ENCODE data around the gene CPSF4L. TPM values are rescaled to one million over a fixed set of nuclear protein-coding genes. Genes with fewer than 3 reads are reported as not detected.

The CPSF4L gene
- total RNA-seq, 2 experiments from 2014 or later: not detected

DNA sequence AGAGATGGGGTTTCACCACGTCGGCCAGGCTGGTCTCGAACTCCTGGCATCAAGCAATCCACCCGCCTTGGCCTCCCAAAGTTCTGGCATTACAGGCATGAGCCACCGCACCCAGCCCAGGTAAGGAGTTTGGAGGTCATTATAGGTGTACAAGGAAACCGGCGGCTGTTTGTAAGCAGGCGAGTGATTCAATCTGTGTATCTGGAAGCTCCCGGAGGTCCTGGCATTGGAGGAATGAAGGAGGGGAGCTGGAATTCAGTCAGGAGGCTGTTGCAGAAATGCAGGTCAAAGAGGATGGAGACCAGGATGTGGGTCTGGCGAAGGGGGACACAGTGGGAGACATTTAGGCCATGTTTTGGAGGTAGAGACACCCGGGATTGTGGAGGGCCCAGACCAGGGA lies 31.4 kb upstream of the CPSF4L start:
- CTCF ChIA-PET (ENCODE audit: unreplicated experiment): no interaction called here
- Histone ChIP-seq H3K9me3 (ENCODE audit: low read length) (no peaks in the 10 kb centered on the region), H3K79me2 (ENCODE audit: insufficient read depth, low read depth, low read length) (no peaks in the 10 kb centered on the region), H3K4me1 (ENCODE audit: insufficient read depth, low read length, poor library complexity, severe bottlenecking) (no peaks in the 10 kb centered on the region), H2AFZ (ENCODE audit: low read length) (no peak overlapping the region), H3K9me2 (ENCODE audit: insufficient read depth, low read length) (no peaks in the 10 kb centered on the region), H3K36me3 (ENCODE audit: insufficient read depth, low read length) (no peaks in the 10 kb centered on the region), H3K4me3 (ENCODE audit: low read depth, low read length, poor library complexity, severe bottlenecking) (no peak overlapping the region), H4K20me1 (ENCODE audit: insufficient read depth, low read length) (no peaks in the 10 kb centered on the region), H3K4me2 (ENCODE audit: low read length) (no peak overlapping the region), H3K27ac (ENCODE audit: low read depth, low read length, poor library complexity, severe bottlenecking) (no peak overlapping the region)
- BruUV-seq (replicated peaks): no TSS peak
- intact Hi-C loops (cut with micrococcal nuclease; ENCODE audit: unreplicated experiment): no loop called here
- DNase-seq (ENCODE audit: low spot score): no peak
- TF ChIP-seq EZH2phosphoT487 (IDR thresholded peaks at IDR 0.05; ENCODE audit: borderline replicate concordance, low read depth, low read length): no peak
- TF ChIP-seq, protein P1, sequence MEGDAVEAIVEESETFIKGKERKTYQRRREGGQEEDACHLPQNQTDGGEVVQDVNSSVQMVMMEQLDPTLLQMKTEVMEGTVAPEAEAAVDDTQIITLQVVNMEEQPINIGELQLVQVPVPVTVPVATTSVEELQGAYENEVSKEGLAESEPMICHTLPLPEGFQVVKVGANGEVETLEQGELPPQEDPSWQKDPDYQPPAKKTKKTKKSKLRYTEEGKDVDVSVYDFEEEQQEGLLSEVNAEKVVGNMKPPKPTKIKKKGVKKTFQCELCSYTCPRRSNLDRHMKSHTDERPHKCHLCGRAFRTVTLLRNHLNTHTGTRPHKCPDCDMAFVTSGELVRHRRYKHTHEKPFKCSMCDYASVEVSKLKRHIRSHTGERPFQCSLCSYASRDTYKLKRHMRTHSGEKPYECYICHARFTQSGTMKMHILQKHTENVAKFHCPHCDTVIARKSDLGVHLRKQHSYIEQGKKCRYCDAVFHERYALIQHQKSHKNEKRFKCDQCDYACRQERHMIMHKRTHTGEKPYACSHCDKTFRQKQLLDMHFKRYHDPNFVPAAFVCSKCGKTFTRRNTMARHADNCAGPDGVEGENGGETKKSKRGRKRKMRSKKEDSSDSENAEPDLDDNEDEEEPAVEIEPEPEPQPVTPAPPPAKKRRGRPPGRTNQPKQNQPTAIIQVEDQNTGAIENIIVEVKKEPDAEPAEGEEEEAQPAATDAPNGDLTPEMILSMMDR (conservative IDR thresholded peaks at IDR 0.05; ENCODE audit: low read length): no peak
- POLR2A ChIA-PET: no interaction called here

DNA sequence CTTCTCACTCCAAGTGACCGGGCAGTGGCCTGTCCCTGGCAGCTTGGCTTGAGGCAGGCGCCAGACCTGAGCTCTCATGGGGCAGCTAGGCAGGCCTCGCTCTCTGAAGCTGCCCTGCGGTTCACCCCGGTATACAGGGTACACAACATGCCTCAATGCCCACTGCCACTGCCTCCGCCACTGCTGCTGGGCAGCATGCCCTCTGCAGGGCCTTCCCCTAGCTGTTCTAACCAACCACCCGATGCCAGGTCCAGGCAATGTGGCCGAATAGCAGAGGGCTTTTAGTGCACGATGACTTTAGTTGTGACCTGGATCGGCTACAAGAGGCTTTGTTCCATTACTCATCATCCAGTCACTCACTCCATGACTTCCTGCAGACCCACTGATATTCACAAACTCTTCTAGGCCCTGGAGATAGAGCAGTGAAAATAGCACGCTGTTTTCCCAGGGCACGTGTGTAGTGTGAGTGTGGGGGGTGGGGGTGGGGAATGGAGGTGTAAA lies 30.4 kb upstream of the CPSF4L start:
- Histone ChIP-seq H3K4me1 (ENCODE audit: insufficient read depth, low read length, poor library complexity, severe bottlenecking) (no peaks in the 10 kb centered on the region), H2AFZ (ENCODE audit: low read length) (no peak overlapping the region), H3K79me2 (ENCODE audit: insufficient read depth, low read depth, low read length) (no peaks in the 10 kb centered on the region), H4K20me1 (ENCODE audit: insufficient read depth, low read length) (no peaks in the 10 kb centered on the region), H3K4me2 (ENCODE audit: low read length) (no peak overlapping the region), H3K36me3 (ENCODE audit: insufficient read depth, low read length) (no peaks in the 10 kb centered on the region), H3K9me2 (ENCODE audit: insufficient read depth, low read length) (no peaks in the 10 kb centered on the region), H3K9me3 (ENCODE audit: low read length) (no peaks in the 10 kb centered on the region), H3K4me3 (ENCODE audit: low read depth, low read length, poor library complexity, severe bottlenecking) (no peak overlapping the region), H3K27ac (ENCODE audit: low read depth, low read length, poor library complexity, severe bottlenecking) (no peak overlapping the region)
- no TSS peak for BruUV-seq (replicated peaks)
- intact Hi-C loops (cut with micrococcal nuclease; ENCODE audit: unreplicated experiment): no loop called here
- DNase-seq (ENCODE audit: low spot score): no peak
- ChIA-PET CTCF (ENCODE audit: unreplicated experiment) (no interaction called here), POLR2A (no interaction called here)
- TF ChIP-seq, protein P1 (conservative IDR thresholded peaks at IDR 0.05; ENCODE audit: low read length): no peak
- TF ChIP-seq EZH2phosphoT487 (IDR thresholded peaks at IDR 0.05; ENCODE audit: borderline replicate concordance, low read depth, low read length): no peak

DNA sequence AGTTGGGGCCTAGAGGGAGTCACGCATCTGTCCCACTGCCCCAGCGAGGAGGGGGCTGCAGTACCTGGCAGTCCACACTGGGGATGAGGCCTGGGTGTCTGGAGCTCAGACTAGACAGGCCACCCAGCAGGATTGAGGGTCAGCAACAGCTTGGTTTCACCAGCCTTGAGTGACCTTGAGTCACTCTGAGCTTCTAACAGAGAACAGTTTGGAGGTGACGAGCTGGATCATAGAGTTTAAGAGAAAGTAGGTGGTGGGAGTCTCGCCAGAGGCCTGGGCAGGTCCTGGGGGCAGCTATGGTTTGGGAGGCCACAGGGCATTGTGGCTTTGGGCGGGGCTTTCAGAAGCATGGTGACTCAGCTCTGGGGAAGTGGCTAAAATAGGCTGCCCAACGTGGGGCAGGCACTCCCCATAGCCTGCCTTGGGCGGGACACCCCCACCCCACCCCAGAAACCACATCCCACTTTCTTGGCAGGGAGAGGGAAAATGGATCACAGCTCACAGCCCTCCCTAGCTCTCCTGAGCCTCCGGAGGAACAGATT lies 29.7 kb upstream of the CPSF4L start:
- intact Hi-C loops (cut with micrococcal nuclease; ENCODE audit: unreplicated experiment): no loop called here
- no peak overlapping the region for H3K4me2 ChIP-seq (ENCODE audit: low read length)
- no peaks in the 10 kb centered on the region for H4K20me1 ChIP-seq (ENCODE audit: insufficient read depth, low read length)
- CTCF ChIA-PET (ENCODE audit: unreplicated experiment): no interaction called here
- no TSS peak for BruUV-seq (replicated peaks)
- POLR2A ChIA-PET: no interaction called here
- no peak overlapping the region for H2AFZ ChIP-seq (ENCODE audit: low read length)
- no peaks in the 10 kb centered on the region for H3K4me1 ChIP-seq (ENCODE audit: insufficient read depth, low read length, poor library complexity, severe bottlenecking)
- DNase-seq (ENCODE audit: low spot score): no peak
- H3K4me3 ChIP-seq (ENCODE audit: low read depth, low read length, poor library complexity, severe bottlenecking): no peak overlapping the region
- no peak for TF ChIP-seq EZH2phosphoT487 (IDR thresholded peaks at IDR 0.05; ENCODE audit: borderline replicate concordance, low read depth, low read length)
- TF ChIP-seq, protein P1 (conservative IDR thresholded peaks at IDR 0.05; ENCODE audit: low read length): no peak
- H3K9me3 ChIP-seq (ENCODE audit: low read length): no peaks in the 10 kb centered on the region
- no peaks in the 10 kb centered on the region for H3K9me2 ChIP-seq (ENCODE audit: insufficient read depth, low read length)
- no peak overlapping the region for H3K27ac ChIP-seq (ENCODE audit: low read depth, low read length, poor library complexity, severe bottlenecking)
- H3K79me2 ChIP-seq (ENCODE audit: insufficient read depth, low read depth, low read length): no peaks in the 10 kb centered on the region
- H3K36me3 ChIP-seq (ENCODE audit: insufficient read depth, low read length): no peaks in the 10 kb centered on the region

Measured in OCI-LY7 (cell line).